Gastrocnemius medialis (tissue), 4 donors: Measurements from ENCODE around the gene NGFR.

Experiments used
- POLR2A ChIP-seq, 2 donors: fragments of 450-650 bp; IDR thresholded peaks; one replicate each; pipeline ENCODE4 v1.6.1; 2017; ENCODE audit warnings: antibody characterized with exemption in 2 of 2, mild to moderate bottlenecking in 2 of 2, moderate library complexity in 2 of 2
- TF ChIP-seq, protein P1 (sequence below), 5 experiments: fragments of 450-650 bp in 3 of 5; fragments of 200-600 bp in 2 of 5; sonication (generic) in 2 of 5; IDR thresholded peaks in 4 of 5; conservative IDR thresholded peaks in 1 of 5; 1 replicate in 4 of 5; 2 replicates in 1 of 5; pipeline ENCODE4 v1.5.1; 2016 to 2019; ENCODE audit warnings: antibody characterized with exemption in 5 of 5, mild to moderate bottlenecking in 3 of 5, moderate library complexity in 3 of 5

DNA sequence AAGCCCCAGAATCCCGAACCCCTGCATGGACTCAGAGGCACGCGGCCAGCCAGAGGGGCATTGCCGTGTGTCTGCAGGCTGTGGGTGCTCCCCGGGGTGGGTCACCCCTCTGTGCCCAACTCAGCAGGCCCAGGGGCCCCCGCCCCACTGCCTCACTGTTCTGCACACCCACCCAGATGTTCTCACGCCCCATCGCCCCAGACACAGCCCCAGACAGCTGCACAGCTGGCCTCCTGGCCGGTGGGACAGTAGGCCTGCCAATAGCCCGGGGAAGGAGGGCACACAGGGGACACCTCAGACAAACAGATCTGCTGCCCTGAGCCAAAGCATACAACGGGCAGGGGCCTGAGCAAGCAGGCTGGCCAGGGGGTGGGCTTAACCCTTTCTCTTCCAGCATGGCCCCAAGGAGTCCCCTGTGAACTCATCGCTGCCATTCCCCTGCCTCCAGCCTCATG, 53.0 kb downstream of the NGFR start:
- no peak for TF ChIP-seq POLR2A (IDR thresholded peaks at IDR 0.05)
- TF ChIP-seq, protein P1, sequence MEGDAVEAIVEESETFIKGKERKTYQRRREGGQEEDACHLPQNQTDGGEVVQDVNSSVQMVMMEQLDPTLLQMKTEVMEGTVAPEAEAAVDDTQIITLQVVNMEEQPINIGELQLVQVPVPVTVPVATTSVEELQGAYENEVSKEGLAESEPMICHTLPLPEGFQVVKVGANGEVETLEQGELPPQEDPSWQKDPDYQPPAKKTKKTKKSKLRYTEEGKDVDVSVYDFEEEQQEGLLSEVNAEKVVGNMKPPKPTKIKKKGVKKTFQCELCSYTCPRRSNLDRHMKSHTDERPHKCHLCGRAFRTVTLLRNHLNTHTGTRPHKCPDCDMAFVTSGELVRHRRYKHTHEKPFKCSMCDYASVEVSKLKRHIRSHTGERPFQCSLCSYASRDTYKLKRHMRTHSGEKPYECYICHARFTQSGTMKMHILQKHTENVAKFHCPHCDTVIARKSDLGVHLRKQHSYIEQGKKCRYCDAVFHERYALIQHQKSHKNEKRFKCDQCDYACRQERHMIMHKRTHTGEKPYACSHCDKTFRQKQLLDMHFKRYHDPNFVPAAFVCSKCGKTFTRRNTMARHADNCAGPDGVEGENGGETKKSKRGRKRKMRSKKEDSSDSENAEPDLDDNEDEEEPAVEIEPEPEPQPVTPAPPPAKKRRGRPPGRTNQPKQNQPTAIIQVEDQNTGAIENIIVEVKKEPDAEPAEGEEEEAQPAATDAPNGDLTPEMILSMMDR (IDR thresholded peaks at IDR 0.05 in 4 of 5, conservative IDR thresholded peaks at IDR 0.05 in 1 of 5), result no peak
